Activated naive CD8-positive, alpha-beta T cell treated with anti-CD3 and anti-CD28 coated beads, Interleukin-2, amount 50 U/mL, for 24 hours (primary cell): ENCODE data around the gene PHACTR1.
"Not testable (repeated sequence)": the region's sequence is repeated elsewhere in the genome, so short reads cannot be mapped to it uniquely, and the experiment has no call there.

ENCODE experiments used
- ATAC-seq: fragments of 150-1000 bp; cut with Tn5 transposase; one replicate; pipeline ENCODE4 v1.10.0; 2021
- DNase-seq: peaks from one replicate; pipeline ENCODE4 v3.0.0; 2021
- H3K27ac Mint-ChIP-seq: one replicate; pipeline ENCODE4 v1.8.0; 2021; ENCODE audit warnings: mild to moderate bottlenecking, mixed read lengths
- H3K27me3 Mint-ChIP-seq: one replicate; pipeline ENCODE4 v1.8.0; 2021; ENCODE audit warnings: mixed read lengths
- H3K36me3 Mint-ChIP-seq: one replicate; pipeline ENCODE4 v1.8.0; 2021; ENCODE audit warnings: low read depth, mixed read lengths
- H3K4me1 Mint-ChIP-seq: one replicate; pipeline ENCODE4 v1.8.0; 2021; ENCODE audit warnings: mixed read lengths
- H3K4me3 Mint-ChIP-seq: one replicate; pipeline ENCODE4 v1.8.0; 2021; ENCODE audit warnings: mild to moderate bottlenecking, moderate library complexity, mixed read lengths
- H3K9me3 Mint-ChIP-seq: one replicate; pipeline ENCODE4 v1.8.0; 2021; ENCODE audit warnings: mixed read lengths

Gene PHACTR1

DNA sequence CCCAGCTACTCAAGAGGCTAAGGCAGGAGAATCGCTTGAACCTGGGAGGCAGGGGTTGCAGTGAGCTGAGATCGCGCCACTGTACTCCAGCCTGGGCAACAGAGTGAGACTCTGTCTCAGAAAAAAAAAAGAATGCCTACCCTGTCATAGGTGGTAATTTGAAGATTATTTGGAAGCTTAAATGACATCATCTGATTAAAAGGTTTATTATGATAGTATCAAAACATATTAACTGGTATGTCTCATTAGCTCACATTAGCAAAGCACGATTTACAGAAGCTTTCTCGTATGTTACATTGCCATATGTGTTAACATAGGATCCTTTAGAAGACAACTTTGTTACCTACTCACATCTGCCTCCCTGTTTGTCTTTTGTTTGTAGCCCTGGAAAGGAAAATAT is 443.3 kb downstream of the PHACTR1 start:
- not testable (repeated sequence) for H3K36me3 Mint-ChIP-seq, H3K4me1 Mint-ChIP-seq, H3K4me3 Mint-ChIP-seq, ATAC-seq, DNase-seq, H3K27me3 Mint-ChIP-seq, H3K9me3 Mint-ChIP-seq, H3K27ac Mint-ChIP-seq

DNA sequence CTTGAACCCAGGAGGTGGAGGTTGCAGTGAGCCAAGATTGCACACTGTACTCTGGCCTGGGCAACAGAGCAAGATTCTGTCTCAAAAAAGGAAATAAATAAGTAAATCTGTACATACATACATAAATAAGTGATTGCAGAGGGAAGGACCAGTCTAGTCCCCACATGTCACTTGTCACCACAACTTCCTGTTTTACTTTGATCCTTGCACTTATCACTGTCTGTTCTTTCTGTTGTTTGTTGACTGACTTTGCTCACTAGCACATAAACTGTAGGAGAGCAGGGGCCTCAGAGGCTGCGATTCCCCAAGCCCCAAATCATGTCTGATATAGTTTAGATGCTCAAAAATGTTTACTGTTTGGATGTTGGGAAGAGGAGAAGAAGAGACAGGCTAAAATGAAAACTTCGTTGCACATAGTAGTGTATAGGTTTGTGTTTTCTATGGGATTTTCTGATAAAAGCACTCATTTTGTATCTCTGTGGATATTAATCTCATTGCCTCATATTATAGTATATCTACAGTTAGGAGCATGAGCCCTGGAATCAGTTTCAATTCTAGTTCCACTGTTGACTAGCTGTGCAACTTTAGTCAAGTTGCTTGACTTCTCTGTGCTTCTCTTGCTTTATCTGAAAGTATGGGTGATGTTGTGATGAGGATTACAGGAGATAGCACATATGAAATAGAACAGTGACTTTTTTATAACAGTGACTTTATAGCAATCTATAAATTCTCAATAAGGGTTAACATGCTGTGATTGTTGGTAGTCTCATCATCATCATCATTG is 446.8 kb downstream of the PHACTR1 start:
- no peaks in the 10 kb centered on the region for H3K4me1 Mint-ChIP-seq
- no peak overlapping the region for H3K27ac Mint-ChIP-seq
- no peak for ATAC-seq
- no peaks in the 10 kb centered on the region for H3K36me3 Mint-ChIP-seq
- H3K9me3 Mint-ChIP-seq: no peaks in the 10 kb centered on the region
- H3K27me3 Mint-ChIP-seq: peaks cover 6% of the 10 kb centered on the region
- H3K4me3 Mint-ChIP-seq: no peak overlapping the region
- no peak for DNase-seq

- Mint-ChIP-seq H3K27me3 (peaks cover 11% of the 10 kb centered on the region), H3K27ac (no peak overlapping the region), H3K36me3 (no peaks in the 10 kb centered on the region), H3K4me1 (no peaks in the 10 kb centered on the region), H3K9me3 (no peaks in the 10 kb centered on the region), H3K4me3 (no peak overlapping the region)
- DNase-seq (no peak), ATAC-seq (no peak)
These were observed 447.7 kb downstream of the PHACTR1 start for GRCh38 chr6:13164291-13164690.

DNA sequence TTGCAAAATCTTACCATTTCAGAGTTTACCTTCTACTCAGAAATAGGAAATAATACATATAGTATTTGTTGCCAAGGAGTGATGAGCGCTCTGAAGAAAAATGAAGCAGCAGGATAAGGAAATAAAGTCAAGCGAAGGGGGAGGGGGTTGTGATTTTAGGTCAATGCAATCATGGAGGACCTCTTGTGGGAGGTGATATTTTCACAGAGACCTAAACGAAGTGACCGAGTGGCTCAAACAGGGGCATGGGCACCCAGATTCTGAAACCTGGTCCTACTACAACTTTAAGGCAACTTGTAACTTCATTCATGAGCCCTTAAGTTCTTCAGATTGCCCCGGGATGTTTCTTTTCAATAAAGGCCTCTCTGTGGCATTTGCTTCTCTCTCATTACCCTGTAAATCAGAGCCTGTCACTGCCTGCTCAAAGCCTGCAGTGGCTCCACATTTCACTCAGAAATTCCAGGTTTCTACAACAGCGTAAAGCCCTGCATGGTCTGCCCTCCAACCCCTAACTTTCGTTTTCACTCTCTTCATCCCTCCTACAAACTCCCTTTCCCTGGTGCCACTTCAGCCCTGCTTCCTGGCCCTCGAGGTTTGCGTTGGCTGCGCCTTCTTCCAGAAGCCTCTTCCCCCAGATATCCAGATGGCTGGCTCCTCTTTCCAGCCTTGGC is 449.1 kb downstream of the PHACTR1 start:
- peaks cover 6% of the 10 kb centered on the region for H3K27me3 Mint-ChIP-seq
- H3K9me3 Mint-ChIP-seq: no peaks in the 10 kb centered on the region
- no peaks in the 10 kb centered on the region for H3K36me3 Mint-ChIP-seq
- no peak overlapping the region for H3K27ac Mint-ChIP-seq
- ATAC-seq: no peak
- no peak for DNase-seq
- H3K4me3 Mint-ChIP-seq: no peak overlapping the region
- no peaks in the 10 kb centered on the region for H3K4me1 Mint-ChIP-seq

DNA sequence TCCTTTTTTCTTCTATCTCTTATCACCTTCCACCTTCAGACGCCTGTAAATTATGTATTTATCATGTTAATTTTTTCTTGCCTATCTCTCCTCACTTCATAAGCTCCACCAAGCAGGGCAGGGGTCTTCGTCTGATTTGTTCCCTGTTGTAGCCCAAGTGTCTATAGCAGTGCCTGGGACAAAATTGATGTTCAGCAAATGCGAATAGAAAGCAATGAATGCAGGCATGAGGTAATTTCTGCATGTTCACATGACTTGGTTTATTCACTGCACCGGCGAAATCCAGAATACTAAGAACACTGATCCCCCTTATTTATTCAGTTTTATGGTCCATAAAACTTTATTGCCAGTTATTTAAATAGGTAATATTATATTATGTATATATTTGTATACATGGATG is 449.7 kb downstream of the PHACTR1 start:
- ATAC-seq (no peak), DNase-seq (no peak)
- H3K36me3 Mint-ChIP-seq: no peaks in the 10 kb centered on the region
- H3K4me1 Mint-ChIP-seq: no peaks in the 10 kb centered on the region
- no peak overlapping the region for H3K4me3 Mint-ChIP-seq
- no peak overlapping the region for H3K27ac Mint-ChIP-seq
- no peaks in the 10 kb centered on the region for H3K9me3 Mint-ChIP-seq
- peaks cover 5% of the 10 kb centered on the region for H3K27me3 Mint-ChIP-seq

DNA sequence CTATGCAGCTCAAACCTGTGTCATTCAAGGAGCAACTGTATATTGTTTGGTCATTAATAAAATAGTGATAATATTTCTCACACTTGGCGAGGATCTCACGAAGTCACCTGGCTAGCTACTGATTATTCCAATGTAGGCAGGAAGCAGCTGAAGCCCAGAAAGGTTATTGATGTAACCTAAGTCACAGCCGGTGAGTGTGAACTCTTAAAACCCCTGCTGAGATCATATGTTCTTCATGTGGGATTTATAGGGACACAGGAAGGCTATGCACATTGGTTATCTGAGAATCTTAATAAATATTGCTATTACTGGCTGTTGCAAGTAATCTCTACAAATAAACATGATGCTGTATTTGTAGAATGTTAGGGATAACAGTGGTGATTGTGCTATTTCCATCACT is 450.3 kb downstream of the PHACTR1 start:
- ATAC-seq (no peak), DNase-seq (no peak)
- Mint-ChIP-seq H3K4me1 (no peaks in the 10 kb centered on the region), H3K36me3 (no peaks in the 10 kb centered on the region), H3K27ac (no peak overlapping the region), H3K9me3 (no peaks in the 10 kb centered on the region), H3K27me3 (peaks cover 5% of the 10 kb centered on the region), H3K4me3 (no peak overlapping the region)

- ATAC-seq (no peak), DNase-seq (no peak)
- no peaks in the 10 kb centered on the region for H3K9me3 Mint-ChIP-seq
- H3K36me3 Mint-ChIP-seq: no peaks in the 10 kb centered on the region
- no peak overlapping the region for H3K4me3 Mint-ChIP-seq
- no peak overlapping the region for H3K27ac Mint-ChIP-seq
- no peaks in the 10 kb centered on the region for H3K4me1 Mint-ChIP-seq
- H3K27me3 Mint-ChIP-seq: peaks cover 6% of the 10 kb centered on the region
These were observed 455.7 kb downstream of the PHACTR1 start for GRCh38 chr6:13172291-13172690.

GRCh38 chr6:13175087-13175486 is 458.5 kb downstream of the PHACTR1 start:
- DNase-seq (no peak), ATAC-seq (no peak)
- Mint-ChIP-seq H3K36me3 (no peaks in the 10 kb centered on the region), H3K27ac (no peak overlapping the region), H3K9me3 (no peaks in the 10 kb centered on the region), H3K27me3 (peaks cover 2% of the 10 kb centered on the region), H3K4me1 (peaks cover 3% of the 10 kb centered on the region), H3K4me3 (no peak overlapping the region)

DNA sequence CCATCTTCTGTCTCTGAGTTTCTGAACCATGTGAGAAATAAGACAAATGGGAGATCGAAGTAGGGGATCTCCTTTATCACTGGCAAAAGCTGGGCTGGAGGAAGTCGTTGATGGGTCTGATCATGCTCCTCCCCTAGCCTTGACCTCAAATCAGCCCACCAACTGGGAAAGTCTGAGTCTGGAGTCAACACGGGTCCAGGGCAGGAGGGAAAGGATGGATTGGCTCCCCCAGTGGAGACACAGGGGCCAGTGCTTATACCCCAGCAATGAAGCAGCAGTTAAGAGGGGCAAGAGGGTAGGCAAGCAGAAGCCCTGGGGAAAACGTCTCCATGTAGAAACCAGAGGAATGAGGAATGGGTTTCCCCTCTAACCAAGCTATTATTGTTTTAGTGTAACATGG is 459.2 kb downstream of the PHACTR1 start:
- Mint-ChIP-seq H3K4me3 (no peak overlapping the region), H3K27ac (no peak overlapping the region), H3K9me3 (no peaks in the 10 kb centered on the region), H3K27me3 (peaks cover 2% of the 10 kb centered on the region), H3K36me3 (no peaks in the 10 kb centered on the region), H3K4me1 (peaks cover 3% of the 10 kb centered on the region)
- no peak for DNase-seq
- no peak for ATAC-seq

- ATAC-seq: no peak
- Mint-ChIP-seq H3K9me3 (no peaks in the 10 kb centered on the region), H3K4me3 (no peak overlapping the region), H3K27me3 (peaks cover 2% of the 10 kb centered on the region), H3K4me1 (peaks cover 3% of the 10 kb centered on the region), H3K36me3 (no peaks in the 10 kb centered on the region), H3K27ac (no peak overlapping the region)
- DNase-seq: no peak
These were observed 461.1 kb downstream of the PHACTR1 start for GRCh38 chr6:13177664-13178063.

- Mint-ChIP-seq H3K4me3 (no peak overlapping the region), H3K9me3 (no peaks in the 10 kb centered on the region), H3K36me3 (no peaks in the 10 kb centered on the region), H3K4me1 (peaks cover 3% of the 10 kb centered on the region), H3K27me3 (peaks cover 3% of the 10 kb centered on the region), H3K27ac (no peak overlapping the region)
- DNase-seq (no peak), ATAC-seq (no peak)
These were observed 461.5 kb downstream of the PHACTR1 start for GRCh38 chr6:13178107-13178506.

- H3K4me1 Mint-ChIP-seq: peaks cover 3% of the 10 kb centered on the region
- H3K36me3 Mint-ChIP-seq: no peaks in the 10 kb centered on the region
- H3K9me3 Mint-ChIP-seq: no peaks in the 10 kb centered on the region
These were observed 464.0 kb downstream of the PHACTR1 start for GRCh38 chr6:13180538-13180937.

DNA sequence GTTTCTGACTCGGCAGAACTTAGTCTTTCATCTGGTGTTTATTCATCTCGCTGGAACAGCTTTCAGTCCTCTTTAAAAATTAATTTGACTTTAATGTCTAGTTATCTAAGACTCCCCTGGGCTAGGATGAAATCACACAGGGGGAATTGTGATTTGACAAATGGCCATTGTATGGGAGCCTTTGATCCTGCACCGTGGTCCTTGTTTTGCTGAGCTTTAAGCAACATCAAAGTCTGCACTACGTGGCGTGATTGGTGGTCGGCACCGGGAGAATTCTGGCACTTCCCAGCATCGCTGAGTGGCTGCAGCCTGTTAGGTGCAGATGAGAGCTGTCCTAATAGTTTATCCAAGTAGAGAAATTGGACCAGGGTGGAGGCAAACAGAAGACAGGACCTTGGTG is 464.8 kb downstream of the PHACTR1 start:
- ATAC-seq (no peak), DNase-seq (no peak)
- no peaks in the 10 kb centered on the region for H3K36me3 Mint-ChIP-seq
- peaks cover 3% of the 10 kb centered on the region for H3K4me1 Mint-ChIP-seq
- no peaks in the 10 kb centered on the region for H3K9me3 Mint-ChIP-seq
- H3K27me3 Mint-ChIP-seq: peaks cover 11% of the 10 kb centered on the region
- H3K27ac Mint-ChIP-seq: no peak overlapping the region
- no peak overlapping the region for H3K4me3 Mint-ChIP-seq

More at GRCh38 chr6:13180538-13180937, 464.0 kb downstream of the PHACTR1 start:
- DNase-seq: no peak
- no peak overlapping the region for H3K4me3 Mint-ChIP-seq
- peaks cover 11% of the 10 kb centered on the region for H3K27me3 Mint-ChIP-seq
- no peak for ATAC-seq
- no peak overlapping the region for H3K27ac Mint-ChIP-seq

DNA sequence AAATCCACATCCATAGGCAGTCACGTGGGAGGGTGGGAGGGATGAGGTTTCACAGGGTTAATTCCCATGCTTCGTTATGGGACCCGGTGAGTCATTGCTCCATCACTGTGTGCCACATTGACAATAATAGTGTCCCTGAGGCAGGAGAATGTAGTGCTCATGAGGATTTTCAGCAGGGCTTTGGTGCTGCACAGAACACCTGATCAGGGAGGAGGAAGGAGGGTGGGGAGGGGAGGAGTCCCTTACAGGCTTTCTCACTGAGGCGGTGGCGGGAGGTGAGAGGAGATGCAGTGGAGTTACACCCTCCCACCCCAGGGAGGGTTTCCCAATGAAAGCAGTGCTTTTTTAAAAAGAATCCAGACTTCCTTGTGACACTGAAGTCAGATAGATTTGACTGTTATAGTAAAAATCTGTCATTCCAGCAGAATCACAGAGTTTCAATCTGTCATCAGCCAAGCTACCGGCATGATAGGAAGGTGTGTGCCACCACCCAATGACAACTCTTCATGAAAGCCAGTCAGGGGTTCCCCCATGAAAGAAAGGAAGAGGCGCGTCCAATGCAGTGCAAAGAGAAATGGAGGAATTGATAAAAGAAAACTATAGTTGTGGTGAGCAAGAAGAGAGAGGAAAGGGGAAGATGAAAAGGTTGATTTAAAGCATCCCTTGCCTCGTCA is 467.0 kb downstream of the PHACTR1 start:
- no peak overlapping the region for H3K27ac Mint-ChIP-seq
- H3K4me1 Mint-ChIP-seq: no peaks in the 10 kb centered on the region
- ATAC-seq (no peak), DNase-seq (no peak)
- peaks cover 11% of the 10 kb centered on the region for H3K27me3 Mint-ChIP-seq
- H3K4me3 Mint-ChIP-seq: no peak overlapping the region
- H3K9me3 Mint-ChIP-seq: no peaks in the 10 kb centered on the region
- no peaks in the 10 kb centered on the region for H3K36me3 Mint-ChIP-seq

GRCh38 chr6:13184089-13184468 is 467.5 kb downstream of the PHACTR1 start:
- DNase-seq: no peak
- no peak overlapping the region for H3K4me3 Mint-ChIP-seq
- H3K36me3 Mint-ChIP-seq: no peaks in the 10 kb centered on the region
- H3K27me3 Mint-ChIP-seq: peaks cover 11% of the 10 kb centered on the region
- H3K4me1 Mint-ChIP-seq: no peaks in the 10 kb centered on the region
- no peak for ATAC-seq
- no peaks in the 10 kb centered on the region for H3K9me3 Mint-ChIP-seq
- no peak overlapping the region for H3K27ac Mint-ChIP-seq
